ENCODE measurements around the gene FMN1. TPM values are rescaled to one million over a fixed set of nuclear protein-coding genes. Genes with fewer than 3 reads are reported as not detected.

FMN1 gene
- total and polyA plus RNA-seq, 10 of the 15 experiments (the other 5 are each of a cell fraction or from before 2014, with no cell fraction given): 0.05 to 0.16 (median 0.08) TPM; not detected in 4

DNA sequence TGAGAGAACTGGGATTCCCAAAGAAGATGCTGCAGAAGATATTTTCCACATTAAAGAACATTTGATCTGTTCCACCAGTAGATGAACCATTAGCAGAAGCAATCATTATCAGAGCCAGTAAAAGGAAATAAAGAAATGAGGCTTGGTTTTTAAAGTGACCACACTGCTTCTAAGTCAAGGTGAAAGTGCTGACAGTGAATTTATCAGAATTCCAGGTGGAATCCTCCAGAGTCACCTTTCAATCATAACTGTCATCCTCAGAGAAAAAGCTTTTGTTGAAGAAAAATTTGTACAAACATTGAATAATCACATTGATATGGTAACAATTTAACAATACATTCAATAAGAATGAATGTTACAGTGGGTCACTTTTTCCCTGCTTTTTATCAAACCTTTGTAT is 376.9 kb downstream of the FMN1 start:
- H3K27me3 ChIP-seq (replicated peaks in 1 of 2; ENCODE audit: control insufficient read depth in 2 of 2, insufficient read depth in 2 of 2, low read length in 1 of 2): no peaks in the 10 kb centered on the region; a peak in 1 of 4 replicates
- no peaks in the 10 kb centered on the region for H3K9me3 ChIP-seq (replicated peaks; ENCODE audit: control insufficient read depth, insufficient read depth, low read length)
- no peaks in the 10 kb centered on the region for H3K79me2 ChIP-seq (ENCODE audit: control insufficient read depth, insufficient read depth, low read length)
- ChIA-PET SMC1A (ENCODE audit: uncharacterized antibody, unreplicated experiment) (no interaction called here), RAD21 (ENCODE audit: unreplicated experiment) (no interaction called here), POLR2A (no interaction called here), CTCF (interaction anchor here (1.6 kb wide), 1 partner anchor 18 kb away, joined by 3 read pairs; no protein-coding TSS in a partner anchor)
- TF ChIP-seq, protein P1, sequence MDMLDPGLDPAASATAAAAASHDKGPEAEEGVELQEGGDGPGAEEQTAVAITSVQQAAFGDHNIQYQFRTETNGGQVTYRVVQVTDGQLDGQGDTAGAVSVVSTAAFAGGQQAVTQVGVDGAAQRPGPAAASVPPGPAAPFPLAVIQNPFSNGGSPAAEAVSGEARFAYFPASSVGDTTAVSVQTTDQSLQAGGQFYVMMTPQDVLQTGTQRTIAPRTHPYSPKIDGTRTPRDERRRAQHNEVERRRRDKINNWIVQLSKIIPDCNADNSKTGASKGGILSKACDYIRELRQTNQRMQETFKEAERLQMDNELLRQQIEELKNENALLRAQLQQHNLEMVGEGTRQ (IDR thresholded peaks at IDR 0.05; ENCODE audit: borderline replicate concordance, low read depth, low read length): no peak
- TF ChIP-seq EZH2 (IDR thresholded peaks at IDR 0.05; ENCODE audit: borderline replicate concordance, control insufficient read depth, low read depth, low read length) (no peak), ZNF384 (IDR thresholded peaks at IDR 0.05; ENCODE audit: borderline replicate concordance, low read depth, low read length) (no peak), NFYB (IDR thresholded peaks at IDR 0.05; ENCODE audit: insufficient read depth, low read depth, low read length) (no peak), CHD1 (IDR thresholded peaks at IDR 0.05; ENCODE audit: low read depth, low read length) (no peak), PAX8 (IDR thresholded peaks at IDR 0.05) (no peak), JUNB (IDR thresholded peaks at IDR 0.05) (no peak), ZNF217 (IDR thresholded peaks at IDR 0.05) (no peak)
- TF ChIP-seq, protein P2, sequence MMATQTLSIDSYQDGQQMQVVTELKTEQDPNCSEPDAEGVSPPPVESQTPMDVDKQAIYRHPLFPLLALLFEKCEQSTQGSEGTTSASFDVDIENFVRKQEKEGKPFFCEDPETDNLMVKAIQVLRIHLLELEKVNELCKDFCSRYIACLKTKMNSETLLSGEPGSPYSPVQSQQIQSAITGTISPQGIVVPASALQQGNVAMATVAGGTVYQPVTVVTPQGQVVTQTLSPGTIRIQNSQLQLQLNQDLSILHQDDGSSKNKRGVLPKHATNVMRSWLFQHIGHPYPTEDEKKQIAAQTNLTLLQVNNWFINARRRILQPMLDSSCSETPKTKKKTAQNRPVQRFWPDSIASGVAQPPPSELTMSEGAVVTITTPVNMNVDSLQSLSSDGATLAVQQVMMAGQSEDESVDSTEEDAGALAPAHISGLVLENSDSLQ (IDR thresholded peaks at IDR 0.05): no peak
- TF ChIP-seq, protein P3, sequence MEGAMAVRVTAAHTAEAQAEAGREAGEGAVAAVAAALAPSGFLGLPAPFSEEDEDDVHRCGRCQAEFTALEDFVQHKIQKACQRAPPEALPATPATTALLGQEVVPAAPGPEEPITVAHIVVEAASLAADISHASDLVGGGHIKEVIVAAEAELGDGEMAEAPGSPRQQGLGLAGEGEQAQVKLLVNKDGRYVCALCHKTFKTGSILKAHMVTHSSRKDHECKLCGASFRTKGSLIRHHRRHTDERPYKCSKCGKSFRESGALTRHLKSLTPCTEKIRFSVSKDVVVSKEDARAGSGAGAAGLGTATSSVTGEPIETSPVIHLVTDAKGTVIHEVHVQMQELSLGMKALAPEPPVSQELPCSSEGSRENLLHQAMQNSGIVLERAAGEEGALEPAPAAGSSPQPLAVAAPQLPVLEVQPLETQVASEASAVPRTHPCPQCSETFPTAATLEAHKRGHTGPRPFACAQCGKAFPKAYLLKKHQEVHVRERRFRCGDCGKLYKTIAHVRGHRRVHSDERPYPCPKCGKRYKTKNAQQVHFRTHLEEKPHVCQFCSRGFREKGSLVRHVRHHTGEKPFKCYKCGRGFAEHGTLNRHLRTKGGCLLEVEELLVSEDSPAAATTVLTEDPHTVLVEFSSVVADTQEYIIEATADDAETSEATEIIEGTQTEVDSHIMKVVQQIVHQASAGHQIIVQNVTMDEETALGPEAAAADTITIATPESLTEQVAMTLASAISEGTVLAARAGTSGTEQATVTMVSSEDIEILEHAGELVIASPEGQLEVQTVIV (IDR thresholded peaks at IDR 0.05; ENCODE audit: borderline replicate concordance, partially characterized antibody): no peak
- TF ChIP-seq, protein P4, sequence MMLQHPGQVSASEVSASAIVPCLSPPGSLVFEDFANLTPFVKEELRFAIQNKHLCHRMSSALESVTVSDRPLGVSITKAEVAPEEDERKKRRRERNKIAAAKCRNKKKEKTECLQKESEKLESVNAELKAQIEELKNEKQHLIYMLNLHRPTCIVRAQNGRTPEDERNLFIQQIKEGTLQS (IDR thresholded peaks at IDR 0.05; ENCODE audit: borderline replicate concordance, extremely low read depth, low read depth, low read length): no peak
- TF ChIP-seq, protein P5, sequence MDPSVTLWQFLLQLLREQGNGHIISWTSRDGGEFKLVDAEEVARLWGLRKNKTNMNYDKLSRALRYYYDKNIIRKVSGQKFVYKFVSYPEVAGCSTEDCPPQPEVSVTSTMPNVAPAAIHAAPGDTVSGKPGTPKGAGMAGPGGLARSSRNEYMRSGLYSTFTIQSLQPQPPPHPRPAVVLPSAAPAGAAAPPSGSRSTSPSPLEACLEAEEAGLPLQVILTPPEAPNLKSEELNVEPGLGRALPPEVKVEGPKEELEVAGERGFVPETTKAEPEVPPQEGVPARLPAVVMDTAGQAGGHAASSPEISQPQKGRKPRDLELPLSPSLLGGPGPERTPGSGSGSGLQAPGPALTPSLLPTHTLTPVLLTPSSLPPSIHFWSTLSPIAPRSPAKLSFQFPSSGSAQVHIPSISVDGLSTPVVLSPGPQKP (IDR thresholded peaks at IDR 0.05; ENCODE audit: low read depth, low read length): no peak
- H4K20me1 ChIP-seq (ENCODE audit: control insufficient read depth, insufficient read depth): no peaks in the 10 kb centered on the region
- no TSS peak for BruUV-seq (replicated peaks)
- no peak overlapping the region for H3K4me3 ChIP-seq
- DNase-seq (ENCODE audit: low read depth, low spot score) (no peak), ATAC-seq (no peak), FAIRE-seq (no peak)
- H3K36me3 ChIP-seq (ENCODE audit: control insufficient read depth in 2 of 2, insufficient read depth in 2 of 2, low read length in 1 of 2): no peaks in the 10 kb centered on the region
- intact Hi-C loops (cut with micrococcal nuclease; ENCODE audit: unreplicated experiment): no loop called here
- H3K4me1 ChIP-seq (ENCODE audit: control insufficient read depth, insufficient read depth, low read length): no peaks in the 10 kb centered on the region
- no peak overlapping the region for H3K4me2 ChIP-seq (ENCODE audit: control insufficient read depth, insufficient read depth)
- H3K9ac ChIP-seq (ENCODE audit: control insufficient read depth, insufficient read depth, low read length): no peak overlapping the region
- H2AFZ ChIP-seq (ENCODE audit: control insufficient read depth, low read depth, low read length): no peak overlapping the region
- in situ Hi-C loops (cut with MboI): no loop called here
- H3K27ac ChIP-seq (ENCODE audit: control insufficient read depth, insufficient read depth): no peak overlapping the region

Data from GM12878 (cell line).